Stimulated activated CD4-positive, alpha-beta T cell treated with anti-CD3 and anti-CD28 coated beads, TNF-alpha, amount 100 ng/mL, for 1 hour (primary cell): ENCODE measurements around the gene ATG2B.

Experiments
- DNase-seq, 3 donors: peaks; one replicate each; pipeline ENCODE4 v3.0.0-alpha.2; 2020; ENCODE audit warnings: low read depth in 3 of 3, low spot score in 1 of 3

Gene ATG2B, protein sequence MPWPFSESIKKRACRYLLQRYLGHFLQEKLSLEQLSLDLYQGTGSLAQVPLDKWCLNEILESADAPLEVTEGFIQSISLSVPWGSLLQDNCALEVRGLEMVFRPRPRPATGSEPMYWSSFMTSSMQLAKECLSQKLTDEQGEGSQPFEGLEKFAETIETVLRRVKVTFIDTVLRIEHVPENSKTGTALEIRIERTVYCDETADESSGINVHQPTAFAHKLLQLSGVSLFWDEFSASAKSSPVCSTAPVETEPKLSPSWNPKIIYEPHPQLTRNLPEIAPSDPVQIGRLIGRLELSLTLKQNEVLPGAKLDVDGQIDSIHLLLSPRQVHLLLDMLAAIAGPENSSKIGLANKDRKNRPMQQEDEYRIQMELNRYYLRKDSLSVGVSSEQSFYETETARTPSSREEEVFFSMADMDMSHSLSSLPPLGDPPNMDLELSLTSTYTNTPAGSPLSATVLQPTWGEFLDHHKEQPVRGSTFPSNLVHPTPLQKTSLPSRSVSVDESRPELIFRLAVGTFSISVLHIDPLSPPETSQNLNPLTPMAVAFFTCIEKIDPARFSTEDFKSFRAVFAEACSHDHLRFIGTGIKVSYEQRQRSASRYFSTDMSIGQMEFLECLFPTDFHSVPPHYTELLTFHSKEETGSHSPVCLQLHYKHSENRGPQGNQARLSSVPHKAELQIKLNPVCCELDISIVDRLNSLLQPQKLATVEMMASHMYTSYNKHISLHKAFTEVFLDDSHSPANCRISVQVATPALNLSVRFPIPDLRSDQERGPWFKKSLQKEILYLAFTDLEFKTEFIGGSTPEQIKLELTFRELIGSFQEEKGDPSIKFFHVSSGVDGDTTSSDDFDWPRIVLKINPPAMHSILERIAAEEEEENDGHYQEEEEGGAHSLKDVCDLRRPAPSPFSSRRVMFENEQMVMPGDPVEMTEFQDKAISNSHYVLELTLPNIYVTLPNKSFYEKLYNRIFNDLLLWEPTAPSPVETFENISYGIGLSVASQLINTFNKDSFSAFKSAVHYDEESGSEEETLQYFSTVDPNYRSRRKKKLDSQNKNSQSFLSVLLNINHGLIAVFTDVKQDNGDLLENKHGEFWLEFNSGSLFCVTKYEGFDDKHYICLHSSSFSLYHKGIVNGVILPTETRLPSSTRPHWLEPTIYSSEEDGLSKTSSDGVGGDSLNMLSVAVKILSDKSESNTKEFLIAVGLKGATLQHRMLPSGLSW (N-terminal part only)

DNA sequence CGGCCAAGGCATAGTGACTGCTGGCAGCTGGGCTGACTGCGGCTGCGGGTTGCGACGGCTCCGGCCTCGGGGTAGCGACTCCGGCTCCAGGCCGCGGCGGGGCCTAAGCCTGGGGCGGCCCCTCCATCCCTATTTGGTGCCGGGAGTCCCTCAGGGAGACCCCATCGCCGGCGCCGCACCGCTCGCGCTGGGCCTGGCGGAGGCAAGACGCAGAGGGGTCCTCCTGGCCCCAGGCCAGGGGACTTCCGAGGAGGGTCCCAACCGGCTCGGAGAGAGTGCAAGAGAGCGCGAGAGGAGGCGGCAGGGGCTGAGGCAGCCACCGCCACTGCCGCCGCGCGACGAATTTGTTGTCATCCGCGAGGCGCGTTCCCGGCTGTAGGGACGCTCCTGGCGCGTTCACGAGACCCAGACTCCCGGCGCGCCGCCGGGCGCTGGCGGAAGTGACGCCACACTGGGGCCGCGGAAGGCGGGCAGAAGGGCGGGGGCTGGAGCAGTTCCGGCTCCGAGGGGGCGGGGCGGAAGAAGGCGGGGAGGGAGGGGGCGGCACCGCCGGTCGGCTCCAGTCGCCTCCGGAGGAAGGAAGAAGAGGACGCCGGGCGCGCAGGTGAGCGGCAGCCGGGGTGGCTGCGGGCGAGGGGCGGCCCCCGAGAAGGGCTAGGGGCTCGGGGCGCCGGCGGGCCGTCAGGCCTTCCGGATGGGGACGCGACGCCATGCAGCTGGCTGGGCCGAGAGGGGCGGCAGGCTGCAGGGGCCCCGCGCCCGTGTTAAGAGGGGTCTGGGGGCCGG lies at the start of gene ATG2B, which contains the start of gene GSKIP:
TSS of gene ATG2B (minus strand) at position 377 of the 786 bp plus-strand sequence. CDS start at position 12, 365 bp downstream.
TSS of gene GSKIP (plus strand) at position 562 of the 786 bp plus-strand sequence. CDS start 18,722 bp downstream, outside the sequence.
- peak; percentile 94 to 98 (median 96) for DNase-seq

DNA sequence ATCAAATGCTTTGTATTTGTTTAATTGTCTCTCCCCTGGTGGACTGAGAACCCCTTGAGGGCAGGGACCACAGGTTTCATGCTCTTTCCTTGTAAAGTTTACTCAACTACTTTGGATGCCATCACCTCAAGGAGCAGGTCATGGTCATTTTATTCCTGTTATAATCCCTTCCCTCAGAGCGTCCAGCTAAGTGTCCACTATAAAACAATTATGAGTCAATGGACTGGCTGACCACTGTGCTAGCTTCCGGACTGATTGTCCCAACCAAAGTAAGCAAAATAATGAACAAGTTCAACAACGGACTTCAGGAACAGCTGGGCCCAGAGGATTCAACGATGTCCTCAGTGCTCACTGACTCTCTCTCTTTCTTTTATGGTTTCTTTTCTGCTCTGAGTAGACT lies 47.0 kb upstream of the ATG2B start:
- DNase-seq, result no peak

DNA sequence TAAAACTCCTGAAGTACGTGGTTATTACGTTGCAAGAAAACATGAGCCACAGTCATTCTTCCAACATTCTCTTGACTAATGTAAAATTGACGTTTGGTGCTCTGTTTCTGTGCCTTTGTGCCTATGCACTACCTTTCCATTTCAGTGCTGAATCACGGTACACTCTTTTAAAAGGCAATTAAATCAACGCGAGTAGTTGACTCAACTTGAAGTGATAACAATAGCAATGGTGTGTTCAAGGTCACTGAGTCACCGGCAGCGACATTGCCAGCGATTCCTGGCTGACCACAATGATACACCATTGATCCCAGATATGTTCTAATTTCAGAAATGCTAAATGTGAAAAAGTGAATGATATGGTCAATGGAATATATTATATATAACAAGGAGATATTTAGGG lies 46.6 kb upstream of the ATG2B start:
- DNase-seq, result no peak

DNA sequence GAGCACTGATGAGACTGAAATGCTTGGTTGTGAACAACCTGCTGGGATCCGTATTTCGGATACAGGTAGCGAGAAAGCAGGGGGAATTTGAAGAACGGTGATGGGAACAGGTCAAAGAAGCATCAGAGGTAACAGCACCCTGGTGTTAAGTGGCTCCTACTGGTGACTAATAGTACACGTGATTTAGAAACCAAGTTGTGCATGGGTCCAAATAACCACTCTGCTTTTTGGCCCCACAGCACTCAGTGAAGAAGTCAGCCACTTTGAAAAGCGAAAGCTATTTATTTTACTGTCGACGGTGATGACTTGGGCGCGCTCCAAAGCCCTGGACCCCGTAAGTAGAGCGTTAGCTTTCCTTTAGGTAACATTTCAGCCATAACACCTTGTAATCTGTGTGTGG lies 45.5 kb upstream of the ATG2B start:
- no peak for DNase-seq

DNA sequence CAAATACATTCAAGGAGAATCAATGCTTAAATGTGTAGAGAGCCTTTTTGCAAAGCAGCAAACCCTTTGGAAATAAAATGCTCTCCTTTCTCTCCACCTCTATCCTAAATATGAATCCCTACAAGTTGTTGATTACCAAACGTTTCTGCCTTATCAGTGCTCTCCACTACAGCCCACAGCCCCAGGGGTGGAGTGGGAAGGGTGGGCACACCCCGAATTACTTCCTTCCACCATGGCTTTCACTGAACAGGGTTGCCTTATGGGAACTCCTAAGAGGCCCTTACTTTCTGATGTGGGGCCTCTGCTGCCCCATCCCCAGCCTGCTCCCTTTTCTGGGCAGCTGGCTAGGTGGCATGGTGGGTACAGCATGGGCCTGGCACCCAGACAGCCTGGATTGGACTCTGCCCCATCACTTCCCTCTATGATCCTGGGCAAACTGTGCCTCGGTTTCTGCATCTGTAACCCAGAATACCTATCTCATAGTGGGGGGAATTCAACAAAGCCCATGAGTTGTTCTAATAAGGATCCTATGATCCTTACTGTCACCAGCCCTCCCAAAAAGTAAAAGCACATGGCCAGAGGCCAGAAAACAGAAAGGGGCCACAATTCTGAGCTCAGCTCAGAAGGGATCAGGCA lies 44.9 kb upstream of the ATG2B start:
- no peak for DNase-seq

DNA sequence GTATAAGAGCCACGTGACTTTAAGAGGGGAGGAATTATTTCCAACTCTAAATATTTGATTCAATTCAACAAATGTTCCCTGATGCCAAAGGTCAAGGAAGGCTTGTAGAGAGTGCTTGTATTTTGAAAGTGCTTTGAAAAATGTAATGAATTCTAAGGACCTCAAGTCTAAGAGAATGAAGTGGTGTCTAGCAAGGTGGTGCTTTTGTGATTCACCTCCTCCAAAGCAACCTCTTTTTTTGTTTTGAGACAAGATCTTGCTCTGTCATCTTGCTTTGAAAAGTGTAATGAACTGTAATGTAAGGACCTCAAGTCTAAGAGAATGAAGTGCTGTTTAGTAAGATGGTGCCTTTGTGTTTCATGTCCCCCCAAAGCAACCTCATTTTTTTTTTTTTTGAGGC lies 42.5 kb upstream of the ATG2B start:
- no peak for DNase-seq

DNA sequence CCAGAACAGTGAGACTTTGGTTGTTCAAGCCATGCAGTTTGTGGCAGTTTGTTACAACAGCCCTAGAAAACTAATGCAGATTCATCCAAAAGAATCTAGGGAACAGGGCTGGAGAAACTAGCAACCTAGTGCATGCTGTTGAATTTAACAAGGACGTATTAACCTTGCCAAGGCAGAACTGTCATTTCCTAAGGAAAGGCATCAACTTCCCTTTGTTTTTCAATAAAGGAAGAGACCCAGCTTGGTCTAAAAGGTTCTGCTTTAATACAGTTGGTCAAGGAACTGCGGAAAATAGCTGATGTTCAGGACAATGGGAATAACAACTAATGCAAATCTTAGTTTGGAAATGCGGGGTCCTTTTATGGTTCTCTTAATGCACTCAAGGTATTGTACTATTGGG lies 40.3 kb upstream of the ATG2B start:
- no peak for DNase-seq

DNA sequence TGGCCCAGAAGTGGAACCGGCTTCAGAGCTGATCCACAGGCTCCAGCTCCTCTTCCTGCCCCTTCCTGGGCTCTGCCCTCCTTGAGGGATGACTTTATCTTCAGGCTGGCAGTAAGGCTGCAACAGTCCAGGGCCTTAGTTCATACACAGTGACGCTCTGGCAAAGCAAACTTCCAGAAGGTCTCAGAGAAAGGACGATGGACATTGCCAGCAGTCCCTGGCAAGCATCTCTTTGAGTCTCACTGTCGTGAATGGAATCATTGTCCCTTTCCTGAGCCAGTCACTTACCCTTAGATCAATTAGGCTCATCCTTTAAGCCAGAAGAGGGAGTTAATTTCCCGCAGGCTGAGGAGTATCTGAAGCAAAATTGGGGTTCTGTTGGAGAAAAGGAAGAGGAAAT lies 37.4 kb upstream of the ATG2B start:
- DNase-seq, result no peak

DNA sequence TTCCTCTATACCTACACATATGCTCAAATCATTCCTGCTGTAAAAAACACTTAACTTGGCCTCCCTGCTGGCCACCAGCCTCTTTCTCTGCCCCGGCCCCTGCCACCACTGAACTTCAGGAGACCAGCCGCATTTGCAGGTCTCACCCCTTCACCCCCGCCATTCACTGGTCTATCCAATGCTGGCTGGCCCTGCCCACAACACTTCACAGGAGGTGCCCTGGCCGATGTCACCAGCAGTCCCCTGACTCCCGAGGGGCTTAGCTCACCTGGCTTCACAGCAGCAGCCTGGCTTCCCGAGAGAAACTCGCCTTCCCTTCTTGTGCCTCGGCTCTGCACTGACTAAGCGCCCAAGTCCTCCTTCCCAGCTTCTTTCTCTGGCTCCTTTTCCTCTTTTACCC lies 36.3 kb upstream of the ATG2B start:
- no peak for DNase-seq

DNA sequence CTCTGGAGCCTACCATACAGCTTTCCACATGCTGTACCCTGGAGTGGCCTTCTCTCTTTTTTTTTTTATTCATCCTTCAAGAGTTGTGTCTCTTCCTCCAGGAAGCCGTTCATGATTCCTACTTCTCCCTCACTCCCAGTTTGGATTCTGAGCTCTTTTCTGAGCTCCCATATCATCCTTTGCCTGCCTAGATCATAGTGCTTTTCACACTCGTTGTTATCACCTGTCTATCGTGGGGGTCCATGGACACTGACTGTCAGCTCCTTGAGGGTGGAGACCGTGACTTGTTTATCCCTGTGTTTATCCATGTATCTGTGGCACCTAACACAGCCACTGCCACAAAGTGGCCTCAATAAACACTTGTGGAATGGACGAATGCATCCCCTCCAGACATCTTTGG lies 35.8 kb upstream of the ATG2B start:
- DNase-seq, result no peak

DNA sequence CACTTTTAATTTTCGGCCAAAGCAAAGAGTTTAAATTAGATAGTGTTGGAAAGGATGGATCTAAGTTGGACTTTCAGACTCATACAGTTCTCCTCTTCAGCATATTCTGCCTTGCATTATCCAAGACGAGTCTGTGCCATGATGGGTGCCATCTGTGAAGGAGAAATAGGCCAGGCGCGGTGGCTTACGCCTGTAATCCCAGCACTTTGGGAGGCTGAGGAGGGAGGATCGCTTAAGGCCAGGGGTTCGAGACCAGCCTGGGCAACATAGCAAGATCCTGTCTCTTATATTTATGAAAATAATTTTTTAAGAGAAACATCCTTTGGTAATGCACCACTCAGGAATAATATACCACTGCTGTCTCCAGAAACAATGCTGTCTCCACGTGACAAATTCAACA lies 35.3 kb upstream of the ATG2B start:
- no peak for DNase-seq

DNA sequence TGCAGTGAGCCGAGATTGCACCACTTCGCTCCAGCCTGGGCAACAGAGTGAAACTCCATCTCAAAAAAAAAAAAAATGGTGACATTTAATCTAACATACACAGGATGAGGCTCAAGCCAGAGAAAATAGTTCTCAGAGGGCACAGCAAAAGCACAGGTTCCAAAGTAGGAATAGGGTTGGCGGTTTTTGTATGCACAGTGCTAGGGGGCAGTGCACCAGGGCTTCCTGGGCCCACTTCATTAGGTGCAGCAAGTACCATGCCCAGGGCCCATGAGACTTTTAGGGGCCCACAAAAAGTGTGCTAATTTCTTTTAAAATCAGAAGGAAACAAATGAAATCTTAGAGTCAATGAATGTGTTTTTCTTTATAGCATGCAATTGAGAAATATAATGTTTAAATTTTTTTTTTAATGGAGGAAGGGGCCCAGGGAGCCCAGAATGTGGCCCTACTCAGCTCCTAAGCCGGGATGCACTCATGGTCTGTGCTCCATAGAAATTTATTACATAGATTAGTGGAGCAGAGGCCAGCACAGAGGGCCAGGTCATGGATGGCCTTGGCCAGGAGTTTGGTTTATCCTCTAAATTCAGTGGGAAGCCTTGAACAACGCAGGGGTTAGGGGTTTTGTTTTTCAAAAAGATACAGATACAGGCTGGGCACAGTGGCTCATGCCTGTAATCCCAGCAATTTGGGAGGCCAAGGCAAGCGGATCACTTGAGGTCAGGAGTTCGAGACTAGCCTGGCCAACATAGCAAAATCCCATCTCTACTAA lies 31.1 kb upstream of the ATG2B start:
- DNase-seq, result no peak

DNA sequence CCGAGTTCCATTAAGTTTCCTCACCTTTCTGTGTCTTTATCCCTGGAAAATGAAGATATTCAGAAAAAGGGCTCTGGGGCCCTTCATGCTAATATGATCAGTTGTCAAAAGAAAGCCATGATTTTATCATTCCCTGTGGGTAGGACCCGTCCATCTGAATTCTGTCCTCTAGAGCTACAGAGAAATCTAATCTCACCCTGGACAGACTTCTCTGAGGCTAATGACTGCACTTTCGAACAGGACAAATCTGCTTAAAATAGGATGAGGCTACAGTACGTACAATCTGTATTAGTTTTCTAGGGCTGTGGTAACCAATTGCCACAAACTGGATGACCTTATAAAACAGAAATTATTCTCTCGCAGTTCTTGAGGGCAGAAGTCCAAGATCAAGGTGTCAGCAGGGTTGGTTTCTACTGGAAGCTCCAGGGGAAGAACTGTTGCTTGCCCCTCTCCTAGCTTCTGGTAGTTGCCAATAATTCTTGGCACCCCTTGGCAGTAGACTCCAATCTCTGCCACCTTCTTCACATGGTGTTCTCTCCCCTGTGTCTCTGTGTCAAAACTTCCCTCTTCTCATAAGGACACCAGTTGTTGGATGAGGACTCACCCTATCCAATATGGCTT lies 30.0 kb upstream of the ATG2B start:
- DNase-seq, result no peak

DNA sequence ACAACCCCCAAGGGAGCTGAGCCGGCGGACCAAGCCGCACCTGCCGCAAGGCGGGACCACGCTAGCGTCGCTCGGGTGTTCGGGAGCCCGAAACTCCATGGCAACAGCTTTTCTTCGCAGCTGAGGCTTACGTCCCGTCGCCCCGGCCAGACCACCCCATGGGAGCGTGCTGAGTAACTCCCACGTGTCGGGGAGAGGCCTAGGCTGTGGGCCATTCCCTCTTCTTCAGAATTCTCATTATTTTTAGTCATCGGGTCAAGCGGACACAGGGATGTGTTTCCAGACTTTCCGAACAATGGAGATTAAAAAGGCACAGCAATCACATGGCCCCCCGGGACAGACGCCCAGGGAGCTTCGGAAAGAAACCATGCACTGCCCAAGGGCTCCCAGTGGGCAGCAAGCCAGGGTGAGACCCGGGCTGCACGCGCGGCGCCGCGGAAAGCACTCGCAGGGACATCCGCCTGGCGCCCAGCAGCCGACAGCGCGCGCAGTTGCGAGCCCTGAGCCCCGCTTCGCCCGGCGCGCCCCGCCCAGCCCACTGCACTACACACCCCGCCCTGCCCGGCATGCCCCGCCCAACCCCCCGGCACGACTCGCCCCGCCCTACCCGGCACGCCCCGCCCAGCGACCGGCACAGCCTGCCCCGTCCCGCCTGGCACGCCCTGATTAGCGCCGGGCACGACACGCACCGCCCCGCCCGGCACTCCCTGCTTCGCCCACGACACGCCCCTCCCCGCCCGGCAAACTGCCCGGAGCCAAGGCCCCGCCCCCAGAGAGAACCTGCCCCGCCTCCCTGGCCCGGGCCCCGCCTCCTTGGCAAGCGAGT lies 28.4 kb upstream of the ATG2B start:
- DNase-seq, result peak; percentile 99 to 100 (median 100)

DNA sequence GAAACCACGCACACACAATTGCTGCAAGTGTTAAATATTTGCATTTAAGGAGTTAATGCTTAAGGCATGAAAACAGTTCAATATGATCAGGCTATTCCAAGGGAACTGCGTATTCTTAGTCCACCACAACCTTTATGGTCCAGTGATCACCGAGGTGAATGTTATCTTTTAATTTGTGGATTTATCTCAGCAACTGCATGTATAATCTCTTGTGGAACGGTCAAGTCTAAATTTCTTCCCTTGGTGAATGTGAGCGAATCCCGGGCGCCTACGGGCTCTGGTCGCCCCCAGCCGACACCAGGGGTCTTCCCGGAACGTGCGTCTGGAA lies 27.8 kb upstream of the ATG2B start:
- no peak for DNase-seq

DNA sequence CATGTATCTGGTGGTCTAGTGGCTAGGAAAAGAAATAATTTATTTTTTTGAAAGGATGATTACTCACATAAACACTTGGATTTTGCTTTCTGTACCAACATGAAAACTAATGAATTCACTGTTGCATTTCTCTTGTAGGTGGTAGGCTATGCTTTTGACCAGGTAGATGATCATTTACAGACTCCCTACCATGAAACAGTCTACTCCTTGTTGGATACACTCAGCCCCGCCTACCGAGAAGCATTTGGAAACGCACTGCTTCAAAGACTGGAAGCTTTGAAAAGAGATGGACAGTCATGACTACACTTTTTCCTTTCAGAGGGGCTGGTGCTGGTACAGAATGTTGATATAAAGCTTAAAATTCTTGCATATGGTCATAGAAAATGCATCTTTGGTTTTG lies 22.2 kb upstream of the ATG2B start:
- DNase-seq, result no peak

DNA sequence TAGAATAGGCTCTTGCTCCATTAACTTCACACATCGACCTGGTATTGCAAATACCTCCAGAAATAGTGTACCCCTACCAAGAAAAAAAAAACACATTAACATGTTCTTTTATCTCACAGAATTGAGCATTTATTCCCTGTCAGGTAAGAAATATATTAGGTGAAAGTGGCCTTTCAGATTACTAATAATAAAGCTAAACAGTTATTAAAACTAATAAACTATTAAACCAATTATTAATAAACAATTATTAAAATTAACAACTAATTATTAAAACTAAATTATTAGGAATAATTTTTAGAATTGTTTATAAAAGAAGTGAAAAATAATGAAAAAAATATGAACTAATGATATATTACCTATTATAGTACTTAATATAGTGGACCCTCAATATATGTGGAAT lies 21.6 kb upstream of the ATG2B start:
- DNase-seq, result no peak

DNA sequence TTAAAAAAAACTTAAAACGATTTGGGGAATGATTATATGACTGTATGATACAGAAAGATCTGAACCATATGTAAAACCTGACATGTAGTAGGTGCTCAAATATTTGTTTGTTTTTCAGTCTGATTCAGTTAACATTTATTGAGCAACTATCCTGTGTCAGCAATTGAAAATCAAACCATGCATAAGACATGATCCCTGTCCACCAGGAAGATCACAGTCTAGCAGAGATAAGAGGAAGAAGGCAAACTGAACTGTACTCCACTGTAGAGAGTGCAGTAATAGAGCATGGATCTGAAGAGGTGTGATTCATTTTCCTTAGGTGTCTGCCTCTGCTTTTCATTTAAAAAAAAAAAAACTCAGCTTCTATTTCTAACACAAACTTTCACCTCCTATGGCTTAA lies 20.9 kb upstream of the ATG2B start:
- no peak for DNase-seq
